Neural cell (in vitro differentiated cells): ENCODE measurements around the gene ERMN.

Experiments used
- CTCF ChIP-seq: fragments of 450-650 bp; IDR thresholded peaks from 2 replicates; pipeline ENCODE4 v1.5.1; 2014; ENCODE audit warnings: antibody characterized with exemption, mild to moderate bottlenecking, moderate library complexity; ENCODE audit not compliant: poor library complexity, severe bottlenecking
- EP300 ChIP-seq: fragments of 450-650 bp; conservative IDR thresholded peaks from 2 replicates; pipeline ENCODE4 v1.6.1; 2014; ENCODE audit warnings: antibody characterized with exemption, mild to moderate bottlenecking, moderate library complexity; ENCODE audit not compliant: poor library complexity, severe bottlenecking
- EZH2 ChIP-seq: fragments of 200-600, 300-800 bp; shearing (Covaris generic), sonication (generic); IDR thresholded peaks from 2 replicates; pipeline ENCODE4 v1.6.1; 2014; ENCODE audit warnings: antibody characterized with exemption, low read length, borderline replicate concordance, mild to moderate bottlenecking; ENCODE audit not compliant: insufficient read depth, poor library complexity, severe bottlenecking
- MXI1 ChIP-seq: fragments of 450-650 bp; conservative IDR thresholded peaks from 2 replicates; pipeline ENCODE4 v1.6.1; 2014; ENCODE audit warnings: antibody characterized with exemption, mild to moderate bottlenecking; ENCODE audit not compliant: poor library complexity, severe bottlenecking
- POLR2AphosphoS5 ChIP-seq: IDR thresholded peaks from 2 replicates; pipeline ENCODE4 v1.6.1; 2012
- REST ChIP-seq: IDR thresholded peaks from 2 replicates; pipeline ENCODE4 v1.6.1; 2012; ENCODE audit warnings: borderline replicate concordance
- TAF1 ChIP-seq: IDR thresholded peaks from 2 replicates; pipeline ENCODE4 v1.6.1; 2012; ENCODE audit warnings: low read depth

GRCh38 chr2:157345647-157346389 lies 20.2 kb upstream of the ERMN start:
- TF ChIP-seq EP300 (no peak), MXI1 (no peak), CTCF (no peak), TAF1 (no peak), REST (no peak), POLR2AphosphoS5 (no peak), EZH2 (no peak)
